Left lobe of liver (tissue), 2 donors: ENCODE data around the gene PSMG4. TPM values are rescaled to one million over a fixed set of nuclear protein-coding genes. Genes with fewer than 3 reads are reported as not detected.

ENCODE experiments used
- ATAC-seq: fragments of 200-7000 bp; cut with Tn5 transposase; one replicate; pipeline ENCODE4 v1.9.1; 2020; ENCODE audit warnings: mild to moderate bottlenecking, moderate library complexity
- DNase-seq: peaks from one replicate; pipeline ENCODE4 v3.0.0-alpha.2; 2020; ENCODE audit warnings: low spot score
- total RNA-seq: library from RNA; stranded (reverse); gene quantifications from one replicate; pipeline ENCODE4 v1.2.1, GENCODE V29; 2021
- donor health status: DM: no; HTN: no; CAD: no; lungs with moderate emphysema.
- donor health status: DM: no; HTN: yes; CAD: no.

PSMG4 gene
- total RNA-seq, 1 donor from 2014 or later, result 11.9 TPM

- ATAC-seq (no peak), DNase-seq (no peak)
Measured at GRCh38 chr6:3250231-3250675, 8.5 kb upstream of the PSMG4 start.

DNA sequence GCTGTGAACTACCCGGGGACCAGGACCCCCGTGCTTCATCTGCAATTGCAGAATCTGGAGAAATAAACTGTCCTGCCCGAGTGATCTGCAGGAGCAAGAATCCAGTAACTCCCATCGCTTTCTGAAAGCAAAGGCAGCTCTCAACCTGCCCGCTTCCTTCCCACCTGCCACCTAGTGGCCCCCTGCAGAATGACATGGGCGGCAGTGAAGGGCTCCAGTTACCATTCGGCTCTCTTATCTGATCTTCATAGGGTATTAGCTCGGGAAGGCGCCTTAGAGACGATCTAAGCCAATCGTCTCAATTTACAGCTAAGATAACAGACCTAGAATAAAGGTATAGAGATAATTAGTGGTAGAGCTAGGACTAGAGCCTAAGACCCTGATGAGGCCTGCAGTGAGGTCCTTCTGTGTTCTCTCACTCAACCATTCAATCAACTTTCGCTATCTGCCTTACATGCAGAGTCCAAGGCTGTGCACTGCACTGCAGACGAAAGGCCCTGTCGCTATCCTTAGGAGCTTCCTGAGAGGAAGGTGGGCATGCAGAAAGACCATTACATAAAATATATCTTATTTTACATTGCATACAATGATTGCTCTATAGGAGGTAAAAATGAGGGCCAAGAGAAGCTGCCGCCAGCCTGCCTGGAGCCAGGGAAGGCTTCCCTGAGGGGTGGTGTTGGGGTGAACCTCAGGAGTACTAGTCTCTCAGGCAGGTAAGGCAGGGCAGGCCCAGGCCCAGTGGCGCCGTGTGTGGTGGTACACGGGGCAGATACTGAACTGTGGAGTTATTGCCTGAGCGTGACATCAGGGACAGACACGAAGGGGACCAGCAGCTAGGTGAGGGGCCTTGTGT lies 7.1 kb upstream of the PSMG4 start:
- DNase-seq (peak; percentile 83), ATAC-seq (peak; percentile 98)

GRCh38 chr6:3252369-3252768 lies 6.4 kb upstream of the PSMG4 start:
- ATAC-seq, result no peak
- DNase-seq, result no peak

- ATAC-seq (no peak), DNase-seq (no peak)
Measured at GRCh38 chr6:3252861-3253596, 5.7 kb upstream of the PSMG4 start.

- ATAC-seq, result no peak
- DNase-seq, result no peak
Measured at GRCh38 chr6:3253597-3253961, 5.2 kb upstream of the PSMG4 start.

DNA sequence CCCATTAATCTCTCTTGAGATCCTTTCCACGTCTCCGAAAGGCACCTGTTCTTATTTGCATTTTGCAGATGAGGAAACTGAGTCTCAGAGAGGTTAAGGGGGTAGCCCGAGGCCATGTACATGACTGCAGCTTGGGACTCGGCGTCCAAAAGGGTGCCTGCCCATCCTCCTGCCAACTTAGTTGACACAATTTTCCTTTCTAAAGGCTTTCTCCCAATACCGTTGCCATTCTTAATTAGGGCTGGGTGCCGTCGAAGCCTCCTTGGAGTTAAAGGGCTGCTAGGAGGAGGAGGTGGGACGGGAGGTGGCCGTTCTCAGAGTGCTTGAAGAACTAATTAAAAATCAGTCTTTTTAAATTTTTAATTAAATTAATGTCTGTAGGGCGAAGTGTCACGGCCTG lies 546 bp upstream of the PSMG4 start:
- DNase-seq, result no peak
- no peak for ATAC-seq

DNA sequence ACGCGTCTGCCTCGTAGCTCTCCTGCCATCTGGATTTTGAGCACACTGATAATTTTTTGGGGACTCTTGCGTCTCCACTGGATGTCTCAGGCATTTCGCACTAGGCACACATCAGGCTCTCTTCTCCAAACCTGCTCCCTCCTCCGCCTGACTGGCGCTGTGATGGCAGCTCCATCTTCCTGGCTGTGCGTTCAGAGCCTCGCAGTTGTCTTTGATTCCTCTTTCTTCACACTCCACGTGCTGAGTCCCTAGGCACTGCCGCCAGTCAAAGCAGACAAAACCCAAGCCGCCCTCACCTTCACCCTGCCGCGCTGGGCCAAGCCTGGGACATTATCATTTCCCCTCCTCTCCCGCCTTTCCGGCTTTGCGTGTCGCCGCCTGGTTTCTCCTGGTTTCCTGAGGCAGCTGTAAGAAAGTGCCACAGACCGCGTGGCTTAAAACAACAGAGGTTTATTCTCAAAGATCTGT lies 778 bp downstream of the PSMG4 start:
- peak; percentile 36 for ATAC-seq
- DNase-seq, result peak; percentile 57

DNA sequence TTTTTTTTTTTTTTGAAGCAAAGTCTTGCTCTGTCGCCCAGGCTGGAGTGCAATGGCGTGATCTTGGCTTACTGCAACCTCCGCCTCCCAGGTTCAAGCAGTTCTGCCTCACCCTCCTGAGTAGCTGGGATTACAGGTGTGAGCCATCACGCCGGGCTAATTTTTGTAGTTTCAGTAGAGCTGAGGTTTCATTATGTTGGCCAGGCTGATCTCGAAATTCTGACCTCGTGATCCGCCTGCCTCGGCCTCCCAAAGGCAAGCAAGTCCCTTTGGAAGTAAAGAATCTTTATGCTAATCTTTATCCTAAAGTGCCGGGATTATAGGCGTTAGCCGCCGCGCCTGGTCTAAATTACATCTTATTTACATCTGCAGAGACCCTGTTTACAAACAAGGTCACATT lies 1.5 kb downstream of the PSMG4 start:
- DNase-seq (no peak), ATAC-seq (no peak)

GRCh38 chr6:3260772-3261517 lies 2.2 kb downstream of the PSMG4 start:
- DNase-seq, result no peak
- no peak for ATAC-seq

- ATAC-seq, result no peak
- DNase-seq, result no peak
Measured at GRCh38 chr6:3261518-3261820, 2.7 kb downstream of the PSMG4 start.

- DNase-seq, result no peak
- no peak for ATAC-seq
Measured at GRCh38 chr6:3261921-3262320, 3.2 kb downstream of the PSMG4 start.

GRCh38 chr6:3263096-3263495 lies 4.3 kb downstream of the PSMG4 start:
- ATAC-seq, result no peak
- DNase-seq, result no peak

GRCh38 chr6:3264356-3264755 lies 5.6 kb downstream of the PSMG4 start:
- ATAC-seq (peak; percentile 84), DNase-seq (peak; percentile 85)

DNA sequence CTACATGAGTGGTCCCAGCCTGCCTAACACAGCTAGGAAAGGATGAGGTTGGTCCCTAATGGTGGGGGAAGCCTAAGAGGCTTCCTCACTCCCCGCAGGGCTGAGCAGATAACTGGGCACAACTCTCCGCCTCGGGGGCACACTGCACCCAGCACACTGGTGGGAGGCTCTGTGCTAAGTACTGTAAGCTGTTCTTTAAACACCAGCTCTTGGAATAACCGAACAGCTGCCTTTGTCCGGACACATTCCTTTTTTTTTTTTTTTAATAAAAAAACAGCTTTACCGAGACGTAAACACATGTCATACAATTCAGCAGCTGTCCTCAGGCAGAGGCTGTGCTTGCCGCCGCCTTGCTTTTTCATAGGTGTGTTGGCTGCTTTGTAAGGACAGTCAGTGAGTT lies 6.9 kb downstream of the PSMG4 start:
- DNase-seq (no peak), ATAC-seq (no peak)

DNA sequence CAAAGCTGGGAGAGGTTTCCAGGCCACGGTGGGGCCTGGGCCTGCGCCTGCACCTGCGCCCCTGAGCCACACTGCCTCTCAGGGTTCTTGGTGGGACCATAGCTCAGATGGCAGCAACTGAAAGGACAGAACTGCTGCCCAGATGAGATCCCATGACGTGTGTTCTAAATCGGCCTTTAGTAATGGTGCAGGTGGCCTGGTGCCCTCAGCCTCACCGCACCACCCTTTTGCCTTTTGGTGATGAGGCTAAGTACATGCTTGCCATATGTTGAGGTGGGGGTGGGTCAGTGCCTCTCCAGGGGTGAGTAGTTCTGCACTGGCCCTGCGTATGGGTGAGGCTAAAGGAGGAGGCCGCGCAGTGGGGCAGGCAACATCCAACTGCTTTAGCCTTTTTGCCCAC lies 7.4 kb downstream of the PSMG4 start:
- DNase-seq, result no peak
- ATAC-seq, result no peak

- ATAC-seq (no peak), DNase-seq (no peak)
Measured at GRCh38 chr6:3267162-3267561, 8.4 kb downstream of the PSMG4 start.

GRCh38 chr6:3268680-3269079 lies 9.9 kb downstream of the PSMG4 start:
- ATAC-seq (no peak), DNase-seq (no peak)

GRCh38 chr6:3269281-3269975 lies 10.7 kb downstream of the PSMG4 start:
- ATAC-seq (no peak), DNase-seq (no peak)

- ATAC-seq (peak; percentile 69), DNase-seq (no peak)
Measured at GRCh38 chr6:3270258-3270657, 11.5 kb downstream of the PSMG4 start.

DNA sequence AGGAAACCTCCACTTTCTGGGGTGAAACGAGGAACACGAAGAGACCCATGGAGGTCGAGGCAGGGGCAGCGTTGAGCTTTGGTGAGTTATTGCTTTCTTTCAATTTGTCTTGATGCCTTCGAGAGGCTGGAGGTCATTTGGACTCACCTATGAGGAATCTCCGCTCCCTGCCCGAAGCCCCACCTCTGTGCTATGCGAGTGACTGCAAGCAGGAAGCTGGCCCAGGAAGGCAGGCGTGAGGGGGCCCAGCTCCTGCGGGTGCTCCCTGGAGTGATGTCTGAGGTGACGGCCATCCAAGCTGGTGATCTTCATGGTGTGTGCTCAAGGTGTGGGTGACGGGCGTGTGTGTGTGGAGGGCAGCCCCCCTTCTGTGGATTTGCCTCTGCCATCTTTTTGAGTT lies 13.0 kb downstream of the PSMG4 start:
- ATAC-seq, result no peak
- DNase-seq, result no peak

DNA sequence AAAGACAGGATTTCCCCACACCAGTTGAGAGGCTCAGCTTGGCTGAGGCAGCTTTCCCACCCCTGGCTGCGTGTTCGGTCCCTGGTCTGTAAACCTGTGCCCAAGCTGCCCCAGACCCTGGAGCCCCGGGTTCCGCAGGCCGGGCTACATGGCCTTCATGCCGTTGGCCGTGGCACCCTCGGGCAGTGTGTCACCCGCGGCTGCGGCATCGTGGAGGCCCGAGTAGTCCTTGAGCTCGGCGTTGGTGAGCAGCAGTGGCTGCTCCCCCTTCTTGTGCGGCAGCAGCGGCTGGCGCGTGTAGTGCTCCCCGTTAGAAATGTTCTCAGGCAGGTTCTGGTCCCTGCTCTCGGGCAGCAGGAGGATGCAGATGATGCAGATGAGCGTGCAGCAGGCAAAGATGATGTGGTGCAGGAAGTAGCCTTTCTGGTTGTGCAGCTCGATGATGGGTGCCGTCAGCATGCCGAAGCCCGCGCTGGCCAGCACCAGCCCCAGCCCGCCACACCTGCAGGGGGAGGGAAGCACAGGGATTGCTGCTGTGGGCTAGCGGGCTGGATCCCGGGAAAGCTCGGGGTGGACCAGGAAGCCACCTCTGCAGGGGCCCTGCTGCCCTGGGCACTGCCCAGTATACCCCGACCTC lies 14.3 kb downstream of the PSMG4 start:
- no peak for DNase-seq
- ATAC-seq, result no peak
